ENCODE data around the gene THNSL1. TPM values are rescaled to one million over a fixed set of nuclear protein-coding genes. Genes with fewer than 3 reads are reported as not detected.

Gene THNSL1
- polyA plus RNA-seq, 1 donor from 2014 or later, result 5.1 TPM

GRCh38 chr10:25036381-25036780, 20.0 kb downstream of the THNSL1 start:
- Histone ChIP-seq H3K27ac (ENCODE audit: low read length) (no peak overlapping the region), H2AFZ (ENCODE audit: low read depth, low read length) (no peak overlapping the region), H3K79me2 (replicated peaks; ENCODE audit: insufficient read depth, low read length) (no peaks in the 10 kb centered on the region), H3K9me3 (ENCODE audit: low read length) (no peaks in the 10 kb centered on the region), H4K20me1 (ENCODE audit: insufficient read depth) (no peaks in the 10 kb centered on the region), H3K4me2 (ENCODE audit: low read length) (no peak overlapping the region), H3K27me3 (ENCODE audit: insufficient read depth, low read depth, low read length) (no peaks in the 10 kb centered on the region), H3K9me2 (ENCODE audit: insufficient read depth, low read length) (no peaks in the 10 kb centered on the region), H3K9ac (ENCODE audit: low read length) (no peak overlapping the region), H3F3A (ENCODE audit: insufficient read depth, low read length, poor library complexity, severe bottlenecking) (no peaks in the 10 kb centered on the region), H3K36me3 (ENCODE audit: insufficient read depth, low read length) (no peaks in the 10 kb centered on the region), H3K4me3 (ENCODE audit: low read length) (no peak overlapping the region)
- TF ChIP-seq CTCF (IDR thresholded peaks at IDR 0.05; ENCODE audit: poor library complexity, severe bottlenecking) (no peak), SMC3 (conservative IDR thresholded peaks at IDR 0.05; ENCODE audit: poor library complexity) (no peak), RAD21 (conservative IDR thresholded peaks at IDR 0.05) (no peak), REST (IDR thresholded peaks at IDR 0.05; ENCODE audit: borderline replicate concordance) (no peak), POLR2AphosphoS5 (IDR thresholded peaks at IDR 0.05) (no peak), TAF1 (IDR thresholded peaks at IDR 0.05; ENCODE audit: low read depth) (no peak), MXI1 (conservative IDR thresholded peaks at IDR 0.05; ENCODE audit: poor library complexity, severe bottlenecking) (no peak), EP300 (conservative IDR thresholded peaks at IDR 0.05; ENCODE audit: poor library complexity, severe bottlenecking) (no peak), EZH2 (IDR thresholded peaks at IDR 0.05; ENCODE audit: borderline replicate concordance, insufficient read depth, low read length, poor library complexity, severe bottlenecking) (no peak)

GRCh38 chr10:25038325-25038724, 21.9 kb downstream of the THNSL1 start:
- no peaks in the 10 kb centered on the region for H3K27me3 ChIP-seq (ENCODE audit: insufficient read depth, low read depth, low read length)
- H3F3A ChIP-seq (ENCODE audit: insufficient read depth, low read length, poor library complexity, severe bottlenecking), result no peaks in the 10 kb centered on the region
- no peak overlapping the region for H3K4me3 ChIP-seq (ENCODE audit: low read length)
- H3K9ac ChIP-seq (ENCODE audit: low read length), result no peak overlapping the region
- H3K9me3 ChIP-seq (ENCODE audit: low read length), result no peaks in the 10 kb centered on the region
- TF ChIP-seq REST (IDR thresholded peaks at IDR 0.05; ENCODE audit: borderline replicate concordance) (no peak), POLR2AphosphoS5 (IDR thresholded peaks at IDR 0.05) (peak; percentile 25), EP300 (conservative IDR thresholded peaks at IDR 0.05; ENCODE audit: poor library complexity, severe bottlenecking) (peak; percentile 29), SMC3 (conservative IDR thresholded peaks at IDR 0.05; ENCODE audit: poor library complexity) (no peak), CTCF (IDR thresholded peaks at IDR 0.05; ENCODE audit: poor library complexity, severe bottlenecking) (no peak)
- no peak overlapping the region for H3K27ac ChIP-seq (ENCODE audit: low read length)
- no peak overlapping the region for H3K4me2 ChIP-seq (ENCODE audit: low read length)
- H3K36me3 ChIP-seq (ENCODE audit: insufficient read depth, low read length), result no peaks in the 10 kb centered on the region
- no peaks in the 10 kb centered on the region for H4K20me1 ChIP-seq (ENCODE audit: insufficient read depth)
- no peak overlapping the region for H2AFZ ChIP-seq (ENCODE audit: low read depth, low read length)
- no peaks in the 10 kb centered on the region for H3K79me2 ChIP-seq (replicated peaks; ENCODE audit: insufficient read depth, low read length)
- H3K9me2 ChIP-seq (ENCODE audit: insufficient read depth, low read length), result no peaks in the 10 kb centered on the region
